ENCODE data around the gene ITGAE. TPM values are rescaled to one million over a fixed set of nuclear protein-coding genes. Genes with fewer than 3 reads are reported as not detected.
"Not testable (repeated sequence)": the region's sequence is repeated elsewhere in the genome, so short reads cannot be mapped to it uniquely, and the experiment has no call there.

Gene ITGAE, protein sequence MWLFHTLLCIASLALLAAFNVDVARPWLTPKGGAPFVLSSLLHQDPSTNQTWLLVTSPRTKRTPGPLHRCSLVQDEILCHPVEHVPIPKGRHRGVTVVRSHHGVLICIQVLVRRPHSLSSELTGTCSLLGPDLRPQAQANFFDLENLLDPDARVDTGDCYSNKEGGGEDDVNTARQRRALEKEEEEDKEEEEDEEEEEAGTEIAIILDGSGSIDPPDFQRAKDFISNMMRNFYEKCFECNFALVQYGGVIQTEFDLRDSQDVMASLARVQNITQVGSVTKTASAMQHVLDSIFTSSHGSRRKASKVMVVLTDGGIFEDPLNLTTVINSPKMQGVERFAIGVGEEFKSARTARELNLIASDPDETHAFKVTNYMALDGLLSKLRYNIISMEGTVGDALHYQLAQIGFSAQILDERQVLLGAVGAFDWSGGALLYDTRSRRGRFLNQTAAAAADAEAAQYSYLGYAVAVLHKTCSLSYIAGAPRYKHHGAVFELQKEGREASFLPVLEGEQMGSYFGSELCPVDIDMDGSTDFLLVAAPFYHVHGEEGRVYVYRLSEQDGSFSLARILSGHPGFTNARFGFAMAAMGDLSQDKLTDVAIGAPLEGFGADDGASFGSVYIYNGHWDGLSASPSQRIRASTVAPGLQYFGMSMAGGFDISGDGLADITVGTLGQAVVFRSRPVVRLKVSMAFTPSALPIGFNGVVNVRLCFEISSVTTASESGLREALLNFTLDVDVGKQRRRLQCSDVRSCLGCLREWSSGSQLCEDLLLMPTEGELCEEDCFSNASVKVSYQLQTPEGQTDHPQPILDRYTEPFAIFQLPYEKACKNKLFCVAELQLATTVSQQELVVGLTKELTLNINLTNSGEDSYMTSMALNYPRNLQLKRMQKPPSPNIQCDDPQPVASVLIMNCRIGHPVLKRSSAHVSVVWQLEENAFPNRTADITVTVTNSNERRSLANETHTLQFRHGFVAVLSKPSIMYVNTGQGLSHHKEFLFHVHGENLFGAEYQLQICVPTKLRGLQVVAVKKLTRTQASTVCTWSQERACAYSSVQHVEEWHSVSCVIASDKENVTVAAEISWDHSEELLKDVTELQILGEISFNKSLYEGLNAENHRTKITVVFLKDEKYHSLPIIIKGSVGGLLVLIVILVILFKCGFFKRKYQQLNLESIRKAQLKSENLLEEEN
- 10 to 100 TPM; 29.4 to 34.8 (median 33.2) TPM for polyA plus RNA-seq (ENCODE audit: insufficient read length in 10 of 10)
- long read RNA-seq, donor 1, transcript ITGAE-207 (4 exons, 672 nt), result major isoform, 24 of 26 reads
- long read RNA-seq, donor 1, partial matches to known transcripts, result 0 of 26 reads
- long read RNA-seq, donor 1, other reads (novel, unspliced or antisense), result 0 of 26 reads
- long read RNA-seq, donor 2, transcript ITGAE-207 (4 exons, 672 nt), result major isoform, 16 of 18 reads
- long read RNA-seq, donor 2, partial matches to known transcripts, result 0 of 18 reads
- long read RNA-seq, donor 2, other reads (novel, unspliced or antisense), result 0 of 18 reads
- long read RNA-seq, donor 3, result 0 reads
- long read RNA-seq, donor 4, transcript ITGAE-207 (4 exons, 672 nt), result major isoform, 17 of 18 reads
- long read RNA-seq, donor 4, partial matches to known transcripts, result 0 of 18 reads
- long read RNA-seq, donor 4, other reads (novel, unspliced or antisense), result 0 of 18 reads
- long read RNA-seq, donor 5, transcript ITGAE-207 (4 exons, 672 nt), result major isoform, 41 of 44 reads
- long read RNA-seq, donor 5, partial matches to known transcripts, result 0 of 44 reads
- long read RNA-seq, donor 5, other reads (novel, unspliced or antisense), result 0 of 44 reads
- long read RNA-seq, donor 6, transcript ITGAE-207 (4 exons, 672 nt), result major isoform, 29 of 57 reads
- long read RNA-seq, donor 6, partial matches to known transcripts, result 22 of 57 reads
- long read RNA-seq, donor 6, other reads (novel, unspliced or antisense), result 0 of 57 reads
- long read RNA-seq, donor 7, transcript ITGAE-207 (4 exons, 672 nt), result major isoform, 14 of 18 reads
- long read RNA-seq, donor 7, partial matches to known transcripts, result 0 of 18 reads
- long read RNA-seq, donor 7, other reads (novel, unspliced or antisense), result 0 of 18 reads
- long read RNA-seq, donor 8, transcript ITGAE-207 (4 exons, 672 nt), result major isoform, 19 of 21 reads
- long read RNA-seq, donor 8, partial matches to known transcripts, result 0 of 21 reads
- long read RNA-seq, donor 8, other reads (novel, unspliced or antisense), result 0 of 21 reads
- long read RNA-seq, donor 9, partial matches to known transcripts, result 0 of 4 reads
- long read RNA-seq, donor 9, other reads (novel, unspliced or antisense), result 0 of 4 reads

DNA sequence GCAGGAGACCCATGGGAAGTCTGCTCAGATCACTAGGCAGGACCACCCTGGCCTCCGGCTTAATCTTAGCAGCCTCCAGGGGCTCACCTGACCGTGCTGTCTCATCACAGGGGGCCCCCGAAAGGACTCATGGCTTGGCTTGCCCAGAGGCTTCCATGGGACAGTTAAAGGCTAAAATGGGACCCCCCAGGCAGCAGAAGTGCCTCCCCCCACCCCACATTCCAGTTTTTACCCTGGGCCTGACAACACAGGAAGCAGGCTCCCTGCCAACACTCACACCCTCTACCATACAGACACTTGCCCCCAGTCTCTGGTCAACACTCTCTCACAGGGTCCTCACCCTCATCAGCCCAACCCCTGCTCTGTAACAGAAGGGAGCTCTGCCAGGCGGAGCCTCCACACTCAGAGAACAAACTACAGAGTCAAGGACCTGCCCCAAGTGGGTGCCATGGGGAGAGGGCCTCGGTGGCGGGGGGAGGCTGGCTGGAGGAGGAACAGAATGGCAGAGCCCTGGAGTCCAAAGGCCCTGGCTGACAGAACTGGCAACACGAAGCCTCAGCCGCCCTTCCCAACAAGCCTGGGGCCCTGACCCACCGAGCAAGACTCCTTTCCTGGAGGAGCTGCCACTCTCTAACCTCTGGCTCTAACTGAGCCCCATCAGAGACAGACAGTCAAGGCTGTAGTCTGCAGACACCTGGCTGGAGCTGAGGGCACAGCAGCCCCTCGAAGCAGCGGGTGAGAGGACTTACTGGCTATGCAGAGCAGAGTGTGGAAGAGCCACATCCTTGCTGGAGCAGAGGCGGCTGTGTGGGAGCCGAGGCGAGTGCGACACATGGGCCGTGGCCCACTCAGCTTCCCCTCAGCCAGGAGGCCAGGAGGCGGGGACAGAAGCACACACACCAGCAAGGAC, at the start of gene ITGAE:
Gene ITGAE (minus strand): TSS at position 827 of the 910 bp plus-strand sequence. CDS start 44 bp downstream, at position 783.
- DNase-seq, result no peak

DNA sequence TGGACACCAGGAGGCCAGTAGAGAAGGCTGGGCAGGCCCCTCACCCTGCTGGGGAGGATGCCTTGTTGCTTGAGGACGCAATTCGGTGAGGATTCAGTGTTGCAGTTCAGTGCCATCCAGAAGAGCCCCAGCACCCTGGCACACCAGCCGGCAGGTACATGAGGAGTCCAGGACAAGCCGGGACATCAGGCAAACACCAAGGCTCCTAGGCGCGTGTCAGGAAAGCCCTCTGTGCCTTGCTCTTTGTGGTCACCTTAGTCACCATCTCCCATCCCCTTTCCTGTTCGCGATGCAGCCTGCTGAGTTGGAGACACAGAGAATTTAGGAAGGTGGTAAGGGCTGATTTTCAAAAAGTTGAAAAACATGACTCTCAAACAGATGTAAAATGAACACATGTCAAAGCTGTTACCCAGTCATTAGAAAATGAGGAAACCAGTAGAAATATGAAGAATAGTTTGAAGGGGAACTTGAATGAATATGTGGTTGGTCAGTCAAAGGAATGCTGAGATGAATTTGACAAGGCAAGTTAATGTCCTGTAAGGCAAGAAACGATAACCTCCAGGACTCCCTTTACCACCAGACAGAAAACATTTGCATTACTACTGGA, 47.3 kb upstream of the ITGAE start:
- DNase-seq, result no peak

DNA sequence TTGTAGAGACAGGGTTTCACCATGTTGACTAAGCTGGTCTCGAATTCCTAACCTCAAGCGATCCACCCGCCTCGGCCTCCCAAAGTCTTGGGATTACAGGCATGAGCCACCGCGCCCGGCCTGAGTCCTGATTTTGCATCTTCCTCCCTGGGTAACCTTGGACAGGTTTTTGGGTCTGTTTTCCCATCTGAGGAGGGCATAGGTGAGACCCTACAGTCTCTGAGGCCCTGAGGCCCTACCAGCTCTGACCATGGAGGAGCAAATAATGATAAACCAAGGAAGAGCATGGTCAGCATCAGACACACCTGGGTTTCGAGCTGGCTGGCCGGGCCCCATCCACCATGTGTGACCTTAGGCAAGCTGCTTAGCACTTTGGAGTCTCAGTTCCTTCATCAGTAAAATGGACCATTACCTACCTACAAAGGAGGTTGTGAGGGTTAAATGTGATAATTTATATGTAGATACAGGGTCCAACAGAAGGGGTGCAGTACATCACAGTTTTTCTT, 46.2 kb upstream of the ITGAE start:
- no peak for DNase-seq

DNA sequence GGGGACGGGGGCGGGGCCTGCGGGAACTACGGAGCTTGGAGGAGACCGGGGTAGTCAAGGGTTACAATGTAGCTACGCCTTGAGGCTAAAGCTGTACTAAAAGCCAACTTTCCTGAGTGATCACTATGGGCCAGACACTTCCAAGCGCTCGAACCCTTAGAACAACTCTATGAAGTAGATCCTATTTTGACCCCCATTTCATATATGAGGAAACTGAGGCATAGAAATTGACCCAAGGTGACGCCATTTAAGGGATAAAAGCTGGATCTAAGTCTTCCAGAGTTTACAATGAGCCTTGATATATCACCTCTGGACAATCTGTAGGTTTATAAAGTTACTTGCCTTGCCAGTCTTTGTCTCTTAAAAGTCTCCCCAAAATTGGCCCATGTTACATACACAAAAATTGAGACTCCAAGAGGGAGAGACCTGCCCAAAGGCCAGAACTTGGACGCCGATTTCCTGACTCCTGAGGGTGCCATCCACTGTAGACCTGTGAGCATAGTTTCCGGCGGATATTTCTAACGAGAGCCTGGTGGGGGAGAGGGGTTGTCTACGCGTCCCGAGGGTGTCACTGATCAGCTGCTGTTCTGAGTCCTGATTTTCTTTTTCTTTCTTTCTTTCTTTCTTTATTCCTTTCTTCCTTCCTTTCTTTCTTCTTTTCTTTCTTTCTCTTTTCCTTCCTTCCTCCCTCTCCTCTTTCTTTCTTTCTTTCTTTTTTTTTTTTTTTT, 45.6 kb upstream of the ITGAE start:
- DNase-seq, result no peak

DNA sequence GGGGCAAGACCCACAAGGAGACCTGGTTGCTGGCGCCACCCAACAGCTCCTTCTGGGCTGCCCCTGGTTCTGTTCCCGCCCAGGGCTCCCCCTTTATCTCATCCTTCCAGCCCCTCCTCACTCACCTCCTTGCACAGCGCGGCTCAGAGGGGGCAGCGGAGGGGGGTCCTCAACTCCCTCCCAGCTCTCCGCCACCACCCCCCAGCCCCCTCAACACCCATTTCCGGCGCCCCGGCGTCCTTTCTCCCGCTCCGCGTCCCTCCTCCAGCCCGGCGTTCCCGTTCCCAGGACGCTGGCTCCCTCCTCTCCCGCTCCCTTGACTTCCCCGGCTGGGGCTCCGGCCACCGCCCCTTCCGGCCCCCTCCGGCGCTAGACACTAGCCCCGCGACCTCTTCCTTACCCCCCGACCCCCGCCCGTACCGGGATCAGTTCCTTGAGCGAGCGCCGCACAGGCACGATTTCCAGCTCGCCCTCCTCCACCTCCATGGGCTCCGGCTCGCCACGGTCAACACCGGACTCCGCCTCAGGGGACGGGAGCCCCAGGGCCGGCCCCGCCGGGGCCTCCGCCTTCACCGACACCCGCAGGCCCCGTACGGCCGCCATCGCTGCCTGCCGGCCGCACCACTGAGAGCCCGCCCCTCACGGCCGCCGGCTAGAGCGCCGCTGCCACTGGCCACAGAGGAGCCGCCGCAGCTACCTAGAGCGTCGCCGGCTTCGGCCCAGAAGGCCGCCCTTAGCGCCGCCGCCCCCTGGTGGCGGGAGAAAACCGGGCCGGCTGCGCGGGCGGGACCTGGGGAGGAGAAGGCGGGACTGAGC, 44.8 kb upstream of the ITGAE start, which contains the start of gene NCBP3:
Gene NCBP3 (minus strand): TSS at position 626 of the 816 bp plus-strand sequence. CDS start 23 bp downstream, at position 603.
- DNase-seq, result peak; percentile 95 to 97 (median 96)

DNA sequence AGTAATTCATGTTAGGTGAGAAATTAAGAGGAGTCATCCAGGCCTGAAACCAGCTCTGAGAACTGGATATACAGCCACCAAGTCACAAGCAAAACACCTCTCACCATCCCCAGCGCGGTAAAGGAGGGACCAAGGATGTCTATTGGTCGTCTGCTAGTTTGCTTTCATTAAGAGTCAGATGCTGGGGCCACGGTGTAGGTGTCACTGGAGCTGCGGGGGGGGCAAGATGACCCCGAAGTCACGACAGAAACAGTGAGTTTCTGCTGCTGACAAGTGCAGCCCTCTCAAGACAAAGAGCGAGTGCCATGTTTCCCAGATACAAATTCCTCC, 44.3 kb upstream of the ITGAE start:
- DNase-seq, result no peak

DNA sequence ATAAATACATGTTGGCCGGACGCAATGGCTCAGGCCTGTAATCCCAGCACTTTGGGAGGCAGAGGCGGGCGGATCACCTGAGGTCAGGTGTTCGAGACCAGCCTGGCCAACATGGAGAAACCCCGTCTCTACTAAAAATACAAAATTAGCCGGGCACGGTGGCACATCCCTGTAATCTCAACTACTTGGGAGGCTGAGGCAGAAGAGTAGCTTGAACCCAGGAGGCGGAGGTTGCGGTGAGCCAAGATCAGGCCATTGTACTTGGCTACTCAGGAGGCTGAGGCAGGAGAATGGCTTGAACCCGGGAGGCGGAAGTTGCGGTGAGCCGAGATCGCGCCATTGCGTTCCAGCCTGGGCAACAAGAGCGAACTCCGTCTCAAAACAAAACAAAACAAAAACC, 43.6 kb upstream of the ITGAE start:
- not testable (repeated sequence) for DNase-seq

DNA sequence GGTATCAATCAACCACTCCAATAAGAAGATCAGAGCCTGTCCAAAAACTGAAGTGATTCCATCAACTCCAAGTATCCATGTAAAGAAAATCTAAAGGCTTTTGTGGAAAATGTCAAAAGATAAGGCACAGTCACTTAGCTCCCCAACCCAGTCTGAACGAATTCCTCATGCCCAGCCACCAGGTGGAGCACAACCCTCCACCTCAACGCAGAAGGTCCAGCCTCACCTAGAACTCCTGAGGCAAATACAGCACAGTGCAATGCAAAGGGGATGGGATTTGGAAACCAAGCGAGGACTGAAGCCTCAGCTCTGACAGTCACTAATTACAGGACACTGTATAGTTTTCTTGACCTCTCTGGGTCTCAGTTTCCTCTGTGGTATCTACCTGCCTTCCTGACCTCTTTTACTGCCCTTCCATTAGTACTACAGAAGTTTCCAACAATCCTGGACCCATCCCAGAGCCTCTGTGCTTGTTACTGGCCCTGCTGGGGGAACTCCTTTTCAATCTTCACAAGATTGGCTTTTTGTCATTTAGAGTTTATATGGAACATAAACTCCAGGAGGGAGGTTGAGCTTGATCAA, 43.0 kb upstream of the ITGAE start:
- no peak for DNase-seq

DNA sequence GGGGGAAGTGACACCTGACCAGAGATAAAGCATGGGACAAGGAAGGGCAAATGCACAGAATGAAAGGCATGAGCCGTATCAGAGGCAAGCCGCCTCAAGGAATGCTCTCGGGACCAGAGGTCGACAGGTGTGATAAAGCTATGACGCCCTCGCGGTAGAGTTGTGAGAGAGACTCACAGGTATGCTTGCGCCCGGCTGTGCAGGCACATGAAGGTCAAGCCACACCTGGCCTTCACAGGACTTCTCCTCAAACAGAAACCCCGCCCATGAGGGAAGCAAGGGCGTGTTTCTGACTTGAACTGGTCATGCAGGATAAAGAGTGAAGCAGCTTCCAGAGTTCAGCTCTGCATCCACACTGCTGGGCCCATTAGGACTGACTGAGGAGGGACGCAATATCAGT, 37.2 kb upstream of the ITGAE start:
- no peak for DNase-seq

DNA sequence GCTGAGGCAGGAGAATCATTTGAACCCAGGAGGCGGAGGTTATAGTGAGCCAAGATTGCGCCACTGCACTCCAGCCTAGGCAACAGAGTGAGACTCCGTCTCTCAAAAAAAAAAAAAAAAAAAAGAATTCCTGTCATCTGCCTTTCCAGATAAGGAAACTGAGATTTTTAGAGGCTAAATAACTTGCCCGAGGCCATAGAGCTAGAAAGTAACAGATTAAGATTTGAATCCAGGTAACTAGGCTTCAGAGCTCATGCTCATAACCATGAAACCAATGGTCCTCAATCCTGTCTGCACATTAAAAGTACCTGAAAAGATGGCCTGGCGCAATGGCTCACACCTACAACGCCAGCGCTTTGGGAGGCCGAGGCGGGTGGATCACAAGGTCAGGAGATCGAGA, 35.6 kb upstream of the ITGAE start:
- no peak for DNase-seq

DNA sequence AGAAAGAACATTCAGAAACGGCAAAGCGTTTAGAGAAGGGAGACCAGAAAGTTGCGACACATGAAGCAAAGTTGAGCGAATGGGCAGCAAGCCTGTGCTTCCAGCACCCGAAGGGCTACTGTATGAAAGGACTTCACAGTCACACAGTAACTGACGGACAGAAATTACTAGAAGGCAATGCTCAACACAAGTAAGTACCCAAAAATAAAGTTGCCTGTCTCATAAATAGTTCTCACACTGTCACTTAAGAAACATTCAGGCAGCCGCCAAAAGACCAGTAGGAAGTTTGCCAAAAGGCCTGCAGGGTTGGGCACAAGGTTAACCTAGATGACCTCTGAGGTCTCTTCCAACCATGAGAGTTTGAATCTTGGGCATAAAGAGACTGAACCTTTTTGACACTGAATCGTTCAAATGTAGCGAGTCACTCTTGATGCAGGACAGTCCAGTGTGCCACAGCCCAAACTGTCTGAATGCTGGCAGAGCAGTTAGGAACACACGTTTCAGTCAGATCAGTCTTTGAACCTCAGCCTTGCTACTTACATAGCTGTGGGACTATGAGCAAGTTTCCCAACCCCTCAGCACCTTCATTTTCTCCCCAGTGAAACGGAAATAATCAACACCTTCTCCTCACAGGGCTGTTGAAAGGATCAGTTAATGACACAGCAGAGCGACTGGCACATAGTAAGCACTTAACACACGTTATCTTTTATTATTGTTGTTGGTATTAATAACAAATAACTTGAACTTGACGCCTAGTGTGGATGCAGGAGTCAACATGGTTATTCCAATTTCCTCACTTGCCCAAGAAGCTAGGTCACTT, 34.6 kb upstream of the ITGAE start:
- no peak for DNase-seq

DNA sequence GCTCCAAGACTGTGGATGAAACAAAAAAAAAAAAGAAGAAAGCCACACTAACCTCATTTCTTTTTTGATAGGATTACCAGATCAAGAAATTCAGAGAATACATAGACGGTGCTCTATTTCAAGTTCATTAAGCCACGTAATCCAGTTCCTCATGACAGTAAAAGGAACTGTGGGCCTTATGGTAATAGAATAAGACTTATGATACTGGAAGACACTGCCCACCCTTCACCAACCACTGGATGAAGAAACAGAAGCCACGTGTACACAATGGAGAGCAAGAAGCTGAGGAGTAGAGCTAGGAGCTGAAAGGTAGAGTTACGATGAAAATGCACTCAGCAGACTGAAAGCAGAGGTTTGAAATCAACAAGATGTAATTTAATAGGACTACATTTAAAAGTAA, 33.8 kb upstream of the ITGAE start:
- no peak for DNase-seq

DNA sequence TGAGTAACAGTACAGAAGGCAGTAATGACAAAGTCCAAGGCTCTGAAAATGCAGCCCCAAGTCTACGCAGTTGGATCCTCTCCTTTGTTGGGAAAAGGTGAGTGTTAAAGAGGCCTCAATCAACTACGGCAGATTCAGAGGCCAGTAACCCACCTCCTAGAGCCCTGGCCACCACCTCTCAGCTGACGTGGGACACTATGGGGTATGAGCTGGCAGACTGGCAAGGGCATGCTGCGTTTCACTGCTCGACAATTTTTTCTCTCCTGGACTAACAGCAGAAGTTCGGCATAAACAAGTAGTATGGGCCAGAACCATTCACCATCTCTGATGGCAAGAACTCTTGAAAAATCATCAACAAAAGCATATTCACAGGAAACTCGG, 27.9 kb upstream of the ITGAE start:
- no peak for DNase-seq

DNA sequence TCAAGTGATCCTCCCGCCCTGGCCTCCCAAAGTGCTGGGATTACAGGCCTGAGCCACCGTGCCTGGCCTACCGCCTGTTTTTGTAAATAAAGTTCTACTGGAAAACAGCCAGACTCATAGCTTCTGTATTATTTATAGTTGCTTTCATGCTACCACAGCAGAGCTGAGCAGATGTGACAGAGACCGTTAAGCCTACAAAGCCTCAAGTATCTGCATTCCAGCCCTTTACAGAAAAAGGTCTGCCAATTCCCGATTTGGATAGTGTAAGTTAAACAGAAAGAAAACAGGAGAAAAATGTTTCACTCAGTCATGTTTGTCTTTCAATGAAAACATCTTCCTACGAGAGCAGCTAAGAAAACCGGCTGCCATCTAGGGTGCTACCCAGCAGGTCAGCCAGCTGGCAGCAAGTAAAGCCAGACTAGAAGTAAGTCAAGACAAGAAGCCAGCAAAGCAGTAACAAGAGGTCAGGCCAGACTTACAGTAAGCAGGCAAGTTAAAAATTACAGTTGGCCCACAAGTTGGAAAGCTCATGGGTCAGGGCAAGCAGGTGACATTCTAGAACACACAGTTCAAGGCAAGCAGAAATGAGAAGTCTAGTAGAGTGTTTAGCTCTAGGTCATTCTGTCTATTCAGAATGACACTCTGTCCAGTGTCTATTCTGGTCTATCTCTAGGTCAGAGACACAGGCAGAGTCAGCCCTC, 27.3 kb upstream of the ITGAE start:
- DNase-seq, result no peak
